NCI-H69 (cell line): ENCODE measurements around the gene PODN.

Experiments
- DNase-seq: peaks from one replicate; lab custom pipeline; 2025; lab: John Stamatoyannopoulos, UW

Gene PODN

GRCh38 chr1:53051676-53052075, 10.3 kb upstream of the PODN start:
- peak; percentile 94 for DNase-seq

DNA sequence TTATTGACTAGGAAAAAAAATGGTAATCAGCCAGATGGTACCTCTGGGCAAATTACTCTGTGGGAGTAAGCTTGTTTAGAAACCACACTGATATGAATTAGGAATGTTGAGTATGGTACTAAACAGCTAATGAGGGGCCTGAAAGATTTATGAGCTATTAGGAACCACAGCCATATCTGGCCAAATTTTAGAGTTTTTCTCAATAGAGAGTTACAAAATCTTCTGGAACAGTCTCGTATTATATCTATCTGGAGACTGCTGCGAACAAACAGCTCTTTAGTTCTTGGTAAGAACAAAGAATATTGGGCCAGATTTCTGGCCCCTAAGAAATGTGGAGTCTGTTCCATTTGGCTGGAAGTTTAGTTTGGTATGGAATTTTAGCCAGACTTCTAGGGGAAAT, 4.9 kb upstream of the PODN start:
- peak; percentile 75 for DNase-seq

GRCh38 chr1:53060579-53060978, 1.4 kb upstream of the PODN start:
- no peak for DNase-seq

- DNase-seq: peak; percentile 45
These were observed 722 bp upstream of the PODN start for GRCh38 chr1:53061123-53061858.

- DNase-seq: no peak
These were observed 937 bp downstream of the PODN start for GRCh38 chr1:53062708-53063591.

DNA sequence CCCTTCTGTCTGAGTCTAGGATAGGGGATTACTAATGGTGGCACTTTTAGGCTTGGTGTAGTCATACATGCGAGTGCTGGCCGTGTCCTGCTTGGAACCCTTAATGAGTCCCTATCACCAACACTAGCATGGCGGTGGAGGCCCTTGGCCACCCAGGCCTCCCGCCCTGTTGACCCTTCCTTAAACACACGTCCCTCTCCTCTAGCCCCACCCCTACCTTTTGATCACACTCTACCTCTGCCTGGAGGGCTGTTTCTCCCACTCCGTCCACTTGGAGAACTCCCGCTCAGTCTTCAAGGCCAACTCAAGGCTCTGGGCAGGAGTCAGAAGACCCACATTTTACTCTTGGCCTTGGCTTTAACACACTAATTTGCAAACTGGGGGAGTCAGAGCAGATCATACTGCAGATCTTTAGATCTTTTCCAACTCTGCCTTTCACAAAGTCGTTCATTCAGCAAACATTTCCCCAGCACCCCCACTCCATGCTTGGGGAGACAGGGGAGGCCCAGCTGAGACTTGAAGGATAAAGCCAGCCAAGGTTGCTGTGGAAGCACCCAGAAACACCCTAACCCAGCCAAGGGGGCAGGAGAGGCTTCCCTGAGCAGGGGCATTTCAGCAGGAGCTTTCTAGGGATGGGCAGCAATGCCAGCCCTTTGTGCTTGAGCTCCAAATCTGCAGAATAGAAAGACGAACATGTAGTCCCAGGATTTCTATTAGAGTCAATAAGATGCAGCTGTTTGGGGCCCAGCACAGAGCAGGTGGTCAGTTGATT, 1.9 kb downstream of the PODN start:
- DNase-seq: no peak

GRCh38 chr1:53065391-53065790, 3.4 kb downstream of the PODN start:
- no peak for DNase-seq

DNA sequence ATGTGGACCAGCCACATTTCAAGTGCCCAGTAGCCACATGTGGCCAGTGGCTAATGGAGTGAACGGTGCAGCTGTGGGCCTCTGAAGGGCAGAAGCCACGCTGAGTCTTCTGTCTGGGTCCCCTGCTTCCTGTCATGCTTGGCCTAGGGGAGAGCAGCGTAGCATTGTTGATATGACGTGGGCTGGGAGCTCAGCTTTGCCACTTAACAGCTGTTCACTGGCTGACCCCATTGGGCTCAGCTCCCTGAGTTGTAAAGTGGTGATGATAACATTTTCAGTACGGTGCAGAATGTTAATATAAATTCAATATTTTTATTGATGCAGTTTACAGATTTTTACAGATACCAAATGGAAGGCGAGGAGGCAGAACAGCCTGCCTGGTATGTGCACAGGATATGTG, 4.5 kb downstream of the PODN start:
- no peak for DNase-seq

- DNase-seq: no peak
These were observed 5.1 kb downstream of the PODN start for GRCh38 chr1:53066891-53067738.

- DNase-seq: no peak
These were observed 5.9 kb downstream of the PODN start for GRCh38 chr1:53067886-53068285.

GRCh38 chr1:53068314-53069099, 6.5 kb downstream of the PODN start:
- DNase-seq: no peak

DNA sequence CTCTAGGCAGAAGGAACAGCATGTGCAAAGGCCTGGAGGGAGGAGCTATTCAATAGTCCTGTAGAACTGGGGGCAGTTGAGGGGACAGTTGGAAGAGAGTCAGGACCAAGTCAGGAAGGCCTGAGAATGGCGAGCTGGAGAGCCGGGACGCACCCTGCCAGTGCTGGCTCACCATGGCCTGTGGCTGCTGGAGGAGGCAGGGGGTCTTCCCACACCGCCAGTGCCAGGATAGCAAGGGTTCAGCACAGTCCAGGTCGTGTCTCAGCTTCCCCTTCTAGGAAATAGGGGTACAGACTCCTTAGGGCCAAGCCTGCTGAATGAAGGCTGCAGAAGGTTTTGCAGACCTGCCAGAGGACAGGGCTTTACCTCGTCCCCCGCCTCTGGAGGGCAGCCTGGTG, 7.3 kb downstream of the PODN start:
- no peak for DNase-seq

- no peak for DNase-seq
These were observed 7.8 kb downstream of the PODN start for GRCh38 chr1:53069663-53070327.

DNA sequence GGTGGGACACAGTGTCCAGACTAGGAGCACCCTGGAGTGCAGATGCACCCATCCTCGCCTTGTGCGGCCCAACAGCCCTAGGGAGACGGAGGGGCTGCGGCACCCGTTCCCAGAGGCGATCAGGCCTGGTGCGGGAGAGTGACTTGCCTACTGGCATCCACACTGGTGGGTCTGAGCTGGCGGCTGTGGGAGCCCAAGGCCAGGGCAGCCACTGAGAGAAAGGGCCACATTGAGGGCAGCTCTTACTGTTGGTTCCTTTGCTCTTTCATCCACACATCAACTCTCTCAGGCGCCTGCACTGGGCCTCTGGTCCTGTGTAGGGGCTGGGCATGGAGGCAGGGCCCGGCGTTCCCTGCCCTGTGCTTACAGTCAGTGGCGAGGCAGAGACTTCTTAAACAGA, 8.6 kb downstream of the PODN start:
- DNase-seq: no peak

- DNase-seq: no peak
These were observed 9.3 kb downstream of the PODN start for GRCh38 chr1:53071167-53071865.

DNA sequence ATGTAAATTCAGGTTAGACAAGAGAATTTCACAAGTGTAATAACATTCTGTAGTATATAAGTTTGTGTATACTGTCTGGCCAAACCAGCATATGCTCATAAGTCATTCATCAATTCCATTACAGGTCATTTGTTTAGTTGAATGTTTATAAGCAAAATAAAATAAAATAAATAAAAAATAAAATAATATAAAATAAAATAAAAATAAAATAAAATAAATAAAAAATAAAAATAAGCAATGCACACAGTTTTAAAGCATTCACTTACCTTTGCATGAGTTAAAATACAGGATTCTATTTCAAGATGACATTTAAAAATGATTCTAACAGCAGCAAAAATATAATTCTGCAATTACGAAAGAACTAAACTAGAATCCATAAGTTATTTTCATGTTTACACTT, 9.9 kb downstream of the PODN start:
- no peak for DNase-seq

DNA sequence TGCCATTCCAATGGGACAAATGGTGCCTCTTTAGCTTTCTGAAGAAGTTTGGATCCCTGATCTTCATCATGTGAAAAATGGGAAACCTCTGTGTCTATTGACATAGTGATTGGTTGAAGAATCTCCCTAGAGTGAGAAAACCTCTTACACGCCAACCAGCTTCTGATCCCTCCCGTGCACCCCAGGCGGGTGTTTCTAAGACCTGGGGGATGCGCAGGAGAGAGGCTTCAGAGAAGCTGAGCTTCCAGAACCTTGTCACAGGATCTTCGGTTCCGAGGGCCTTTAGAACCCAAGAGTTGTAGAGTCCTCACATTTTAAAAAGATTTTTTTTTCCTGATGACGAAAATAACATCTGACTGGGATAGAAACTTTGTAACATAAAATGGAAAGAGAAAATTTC, 11.3 kb downstream of the PODN start:
- DNase-seq: no peak

- peak; percentile 30 for DNase-seq
These were observed 11.9 kb downstream of the PODN start for GRCh38 chr1:53073868-53074311.

DNA sequence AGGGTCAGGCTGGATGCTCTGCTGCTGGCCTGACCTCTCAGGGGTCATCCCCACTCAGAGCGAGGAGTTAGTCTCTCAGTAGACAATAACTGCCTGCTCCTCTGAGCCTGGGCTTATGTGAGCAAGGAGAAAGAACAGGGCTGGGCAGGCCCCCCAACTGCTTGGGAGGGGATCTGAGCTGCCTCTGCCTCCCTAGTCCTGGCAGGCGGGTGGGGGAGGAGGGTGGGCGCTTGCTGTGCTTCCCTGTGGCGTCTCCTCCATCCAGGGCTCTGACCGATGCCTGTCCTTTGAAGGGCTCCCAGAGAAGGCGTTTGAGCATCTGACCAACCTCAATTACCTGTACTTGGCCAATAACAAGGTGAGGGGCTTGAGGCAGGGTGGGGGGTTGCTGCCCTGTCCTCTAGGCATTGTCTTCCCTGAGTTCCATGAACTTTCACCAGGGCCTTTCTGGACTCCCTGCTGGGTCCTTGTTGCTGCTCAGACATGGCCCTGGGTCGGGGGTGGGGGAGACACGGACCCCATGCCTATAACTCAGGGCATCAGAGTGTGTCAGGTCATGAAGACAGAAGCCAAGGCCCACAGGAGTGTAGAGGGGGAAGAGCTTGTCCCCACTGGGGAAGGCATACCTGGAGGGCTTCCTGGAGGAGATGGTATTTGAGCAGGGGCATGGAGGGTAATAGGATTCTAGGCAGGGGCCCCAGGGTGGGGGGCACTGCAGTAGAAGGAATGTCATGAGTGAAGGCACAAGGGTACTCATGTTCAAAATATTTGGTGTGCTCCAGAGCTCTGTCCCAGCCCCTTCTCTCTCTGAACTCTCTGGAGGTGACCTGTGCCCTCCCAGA, 12.5 kb downstream of the PODN start:
- no peak for DNase-seq
